Loucy (cell line): Measurements from ENCODE around the gene FKBP3.
A peak's percentile ranks its signal among the peaks of the same experiment; 100 is the strongest.

Source experiments
- H2AFZ ChIP-seq: fragments of 200-600 bp; sonication (generic); 2 replicates; pipeline ENCODE4 v1.6.0; 2016; ENCODE audit warnings: antibody characterized with exemption, mild to moderate bottlenecking, low read length, moderate library complexity
- H3F3A ChIP-seq: fragments of 200-600 bp; 2 replicates; pipeline ENCODE4 v1.6.0; 2016; ENCODE audit warnings: antibody characterized with exemption, low read depth, mild to moderate bottlenecking
- H3K27me3 ChIP-seq: fragments of 200-600 bp; sonication (generic); 2 replicates; pipeline ENCODE4 v1.6.1; 2014; ENCODE audit warnings: low read length, mild to moderate bottlenecking; ENCODE audit not compliant: insufficient read depth, poor library complexity, severe bottlenecking
- H3K36me3 ChIP-seq: fragments of 200-600 bp; sonication (generic); 2 replicates; pipeline ENCODE4 v1.6.1; 2016; ENCODE audit warnings: low read length; ENCODE audit not compliant: insufficient read depth
- H3K4me1 ChIP-seq: fragments of 200-600 bp; sonication (generic); 2 replicates; pipeline ENCODE4 v1.5.1; 2014; ENCODE audit warnings: low read length, mild to moderate bottlenecking; ENCODE audit not compliant: insufficient read depth, poor library complexity, severe bottlenecking
- H3K4me2 ChIP-seq: fragments of 200-600 bp; sonication (generic); 2 replicates; pipeline ENCODE4 v1.6.0; 2014; ENCODE audit warnings: antibody characterized with exemption, low read length, low read depth, mild to moderate bottlenecking; ENCODE audit not compliant: poor library complexity, severe bottlenecking
- H3K4me3 ChIP-seq: fragments of 200-600 bp; sonication (generic); 2 replicates; pipeline ENCODE4 v1.5.1; 2014; ENCODE audit warnings: low read length, mild to moderate bottlenecking, mixed read lengths; ENCODE audit not compliant: poor library complexity, severe bottlenecking
- H3K79me2 ChIP-seq: fragments of 200-600 bp; sonication (generic); 2 replicates; pipeline ENCODE4 v1.6.1; 2014; ENCODE audit warnings: low read length; ENCODE audit not compliant: insufficient read depth
- H3K9ac ChIP-seq: fragments of 200-600 bp; sonication (generic); 2 replicates; pipeline ENCODE4 v1.6.0; 2014; ENCODE audit warnings: mild to moderate bottlenecking, low read depth, low read length, moderate library complexity; ENCODE audit not compliant: poor library complexity, severe bottlenecking
- H3K9me2 ChIP-seq: fragments of 200-600 bp; sonication (generic); replicated peaks from 2 replicates; pipeline ENCODE4 v1.6.1; 2016; ENCODE audit warnings: low read depth, low read length, mixed read lengths
- H3K9me3 ChIP-seq: fragments of 200-600 bp; sonication (generic); 2 replicates; pipeline ENCODE4 v1.6.1; 2014; ENCODE audit warnings: mild to moderate bottlenecking, antibody characterized with exemption, low read length, low read depth; ENCODE audit not compliant: insufficient read depth
- H4K20me1 ChIP-seq: fragments of 200-600 bp; sonication (generic); 2 replicates; pipeline ENCODE4 v1.6.0; 2014; ENCODE audit warnings: antibody characterized with exemption, low read length, mild to moderate bottlenecking; ENCODE audit not compliant: insufficient read depth, poor library complexity, severe bottlenecking
- EZH2phosphoT487 ChIP-seq: fragments of 200-600 bp; IDR thresholded peaks from 2 replicates; pipeline ENCODE4 v1.6.1; 2018; ENCODE audit warnings: antibody characterized with exemption, mild to moderate bottlenecking, moderate library complexity, borderline replicate concordance
- TF ChIP-seq, protein P1 (sequence below): fragments of 200-600 bp; sonication (generic); conservative IDR thresholded peaks from 2 replicates; pipeline ENCODE4 v1.5.1; 2014; ENCODE audit warnings: mild to moderate bottlenecking, antibody characterized with exemption, low read length

Gene FKBP3

GRCh38 chr14:45134051-45134958 is at the start of gene FKBP3:
TSS of gene FKBP3 (minus strand) at chr14:45134481. CDS start at chr14:45134456, 25 bp downstream.
- peaks cover 70% of the 10 kb centered on the region for H3K79me2 ChIP-seq
- no peaks in the 10 kb centered on the region for H3K36me3 ChIP-seq
- peak within 1 kb of the TSS; percentile 98 for H3K4me2 ChIP-seq
- H3K9me3 ChIP-seq: no peaks in the 10 kb centered on the region
- H3K4me3 ChIP-seq: peak within 1 kb of the TSS; percentile 98
- peaks cover 49% of the 10 kb centered on the region for H3K4me1 ChIP-seq
- H3F3A ChIP-seq: peaks cover 4% of the 10 kb centered on the region; the same call in 1 of the 2 replicates
- TF ChIP-seq, protein P1, sequence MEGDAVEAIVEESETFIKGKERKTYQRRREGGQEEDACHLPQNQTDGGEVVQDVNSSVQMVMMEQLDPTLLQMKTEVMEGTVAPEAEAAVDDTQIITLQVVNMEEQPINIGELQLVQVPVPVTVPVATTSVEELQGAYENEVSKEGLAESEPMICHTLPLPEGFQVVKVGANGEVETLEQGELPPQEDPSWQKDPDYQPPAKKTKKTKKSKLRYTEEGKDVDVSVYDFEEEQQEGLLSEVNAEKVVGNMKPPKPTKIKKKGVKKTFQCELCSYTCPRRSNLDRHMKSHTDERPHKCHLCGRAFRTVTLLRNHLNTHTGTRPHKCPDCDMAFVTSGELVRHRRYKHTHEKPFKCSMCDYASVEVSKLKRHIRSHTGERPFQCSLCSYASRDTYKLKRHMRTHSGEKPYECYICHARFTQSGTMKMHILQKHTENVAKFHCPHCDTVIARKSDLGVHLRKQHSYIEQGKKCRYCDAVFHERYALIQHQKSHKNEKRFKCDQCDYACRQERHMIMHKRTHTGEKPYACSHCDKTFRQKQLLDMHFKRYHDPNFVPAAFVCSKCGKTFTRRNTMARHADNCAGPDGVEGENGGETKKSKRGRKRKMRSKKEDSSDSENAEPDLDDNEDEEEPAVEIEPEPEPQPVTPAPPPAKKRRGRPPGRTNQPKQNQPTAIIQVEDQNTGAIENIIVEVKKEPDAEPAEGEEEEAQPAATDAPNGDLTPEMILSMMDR: peak; percentile 53
- no peak for TF ChIP-seq EZH2phosphoT487
- H3K9me2 ChIP-seq: no peaks in the 10 kb centered on the region
- H2AFZ ChIP-seq: peak within 1 kb of the TSS; percentile 98
- H3K9ac ChIP-seq: peak within 1 kb of the TSS; percentile 98
- no peaks in the 10 kb centered on the region for H3K27me3 ChIP-seq
- peaks cover 35% of the 10 kb centered on the region for H4K20me1 ChIP-seq

- Histone ChIP-seq H3K4me1 (no peaks in the 10 kb centered on the region), H3K9me2 (no peaks in the 10 kb centered on the region), H3K9ac (no peak overlapping the region), H3F3A (no peaks in the 10 kb centered on the region), H3K9me3 (no peaks in the 10 kb centered on the region), H3K27me3 (no peaks in the 10 kb centered on the region), H3K4me3 (no peak overlapping the region), H3K36me3 (no peaks in the 10 kb centered on the region; the same call in 1 of the 2 replicates), H2AFZ (no peak overlapping the region), H3K79me2 (no peaks in the 10 kb centered on the region), H3K4me2 (no peak overlapping the region), H4K20me1 (no peaks in the 10 kb centered on the region)
- no peak for TF ChIP-seq EZH2phosphoT487
- TF ChIP-seq, protein P1: no peak
Observed at GRCh38 chr14:45181806-45182205, 47.5 kb upstream of the FKBP3 start.

GRCh38 chr14:45181329-45181728 is 47.0 kb upstream of the FKBP3 start:
- Histone ChIP-seq H3F3A (no peaks in the 10 kb centered on the region), H3K9ac (no peak overlapping the region), H3K4me2 (no peak overlapping the region), H2AFZ (no peak overlapping the region), H3K4me3 (no peak overlapping the region), H3K79me2 (no peaks in the 10 kb centered on the region), H3K36me3 (no peaks in the 10 kb centered on the region; the same call in 1 of the 2 replicates), H3K4me1 (no peaks in the 10 kb centered on the region), H4K20me1 (no peaks in the 10 kb centered on the region), H3K27me3 (no peaks in the 10 kb centered on the region), H3K9me3 (no peaks in the 10 kb centered on the region), H3K9me2 (no peaks in the 10 kb centered on the region)
- no peak for TF ChIP-seq EZH2phosphoT487
- TF ChIP-seq, protein P1: no peak
